Hepatocyte (in vitro differentiated cells): ENCODE measurements around the gene ACSS2.
"Not testable (repeated sequence)": the region's sequence is repeated elsewhere in the genome, so short reads cannot be mapped to it uniquely, and the experiment has no call there.

Experiments
- EZH2 ChIP-seq: fragments of 200-600 bp; sonication (generic); IDR thresholded peaks from 2 replicates; pipeline ENCODE4 v1.6.1; 2016; ENCODE audit warnings: antibody characterized with exemption, mild to moderate bottlenecking, borderline replicate concordance
- EZH2phosphoT487 ChIP-seq: fragments of 200-600 bp; sonication (generic); IDR thresholded peaks from one replicate; pipeline ENCODE4 v1.6.1; 2018; ENCODE audit warnings: antibody characterized with exemption, mild to moderate bottlenecking, low read depth, moderate library complexity; ENCODE audit not compliant: unreplicated experiment, severe bottlenecking
- TF ChIP-seq, protein P1 (sequence below): fragments of 200-600 bp; sonication (generic); IDR thresholded peaks from 2 replicates; pipeline ENCODE4 v1.5.1; 2016; ENCODE audit warnings: antibody characterized with exemption, mild to moderate bottlenecking; ENCODE audit not compliant: poor library complexity

DNA sequence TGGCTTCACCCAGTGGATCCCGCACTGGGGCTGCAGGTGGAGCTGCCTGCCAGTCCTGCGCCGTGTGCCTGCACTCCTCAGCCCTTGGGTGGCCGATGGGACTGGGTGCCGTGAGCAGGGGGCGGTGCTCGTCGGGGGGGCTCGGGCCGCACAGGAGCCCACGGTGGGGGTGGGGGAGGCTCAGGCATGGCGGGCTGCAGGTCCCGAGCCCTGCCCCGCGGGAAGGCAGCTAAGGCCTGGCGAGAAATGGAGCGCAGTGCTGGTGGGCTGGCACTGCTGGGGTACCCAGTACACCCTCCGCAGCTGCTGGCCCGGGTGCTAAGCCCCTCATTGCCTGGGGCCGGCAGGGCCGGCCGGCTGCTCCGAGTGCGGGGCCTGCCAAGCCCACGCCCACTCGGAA, 22.3 kb downstream of the ACSS2 start:
- TF ChIP-seq, protein P1, sequence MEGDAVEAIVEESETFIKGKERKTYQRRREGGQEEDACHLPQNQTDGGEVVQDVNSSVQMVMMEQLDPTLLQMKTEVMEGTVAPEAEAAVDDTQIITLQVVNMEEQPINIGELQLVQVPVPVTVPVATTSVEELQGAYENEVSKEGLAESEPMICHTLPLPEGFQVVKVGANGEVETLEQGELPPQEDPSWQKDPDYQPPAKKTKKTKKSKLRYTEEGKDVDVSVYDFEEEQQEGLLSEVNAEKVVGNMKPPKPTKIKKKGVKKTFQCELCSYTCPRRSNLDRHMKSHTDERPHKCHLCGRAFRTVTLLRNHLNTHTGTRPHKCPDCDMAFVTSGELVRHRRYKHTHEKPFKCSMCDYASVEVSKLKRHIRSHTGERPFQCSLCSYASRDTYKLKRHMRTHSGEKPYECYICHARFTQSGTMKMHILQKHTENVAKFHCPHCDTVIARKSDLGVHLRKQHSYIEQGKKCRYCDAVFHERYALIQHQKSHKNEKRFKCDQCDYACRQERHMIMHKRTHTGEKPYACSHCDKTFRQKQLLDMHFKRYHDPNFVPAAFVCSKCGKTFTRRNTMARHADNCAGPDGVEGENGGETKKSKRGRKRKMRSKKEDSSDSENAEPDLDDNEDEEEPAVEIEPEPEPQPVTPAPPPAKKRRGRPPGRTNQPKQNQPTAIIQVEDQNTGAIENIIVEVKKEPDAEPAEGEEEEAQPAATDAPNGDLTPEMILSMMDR, result not testable (repeated sequence)
- TF ChIP-seq EZH2phosphoT487, EZH2: not testable (repeated sequence)
